Cerebellar cortex (tissue), 1 donor: ENCODE results near the gene AP3B1.

Experiments
- DNase-seq: peaks from one replicate; pipeline ENCODE4 v3.0.0-alpha.2; 2015; ENCODE audit warnings: low spot score

The AP3B1 gene, protein sequence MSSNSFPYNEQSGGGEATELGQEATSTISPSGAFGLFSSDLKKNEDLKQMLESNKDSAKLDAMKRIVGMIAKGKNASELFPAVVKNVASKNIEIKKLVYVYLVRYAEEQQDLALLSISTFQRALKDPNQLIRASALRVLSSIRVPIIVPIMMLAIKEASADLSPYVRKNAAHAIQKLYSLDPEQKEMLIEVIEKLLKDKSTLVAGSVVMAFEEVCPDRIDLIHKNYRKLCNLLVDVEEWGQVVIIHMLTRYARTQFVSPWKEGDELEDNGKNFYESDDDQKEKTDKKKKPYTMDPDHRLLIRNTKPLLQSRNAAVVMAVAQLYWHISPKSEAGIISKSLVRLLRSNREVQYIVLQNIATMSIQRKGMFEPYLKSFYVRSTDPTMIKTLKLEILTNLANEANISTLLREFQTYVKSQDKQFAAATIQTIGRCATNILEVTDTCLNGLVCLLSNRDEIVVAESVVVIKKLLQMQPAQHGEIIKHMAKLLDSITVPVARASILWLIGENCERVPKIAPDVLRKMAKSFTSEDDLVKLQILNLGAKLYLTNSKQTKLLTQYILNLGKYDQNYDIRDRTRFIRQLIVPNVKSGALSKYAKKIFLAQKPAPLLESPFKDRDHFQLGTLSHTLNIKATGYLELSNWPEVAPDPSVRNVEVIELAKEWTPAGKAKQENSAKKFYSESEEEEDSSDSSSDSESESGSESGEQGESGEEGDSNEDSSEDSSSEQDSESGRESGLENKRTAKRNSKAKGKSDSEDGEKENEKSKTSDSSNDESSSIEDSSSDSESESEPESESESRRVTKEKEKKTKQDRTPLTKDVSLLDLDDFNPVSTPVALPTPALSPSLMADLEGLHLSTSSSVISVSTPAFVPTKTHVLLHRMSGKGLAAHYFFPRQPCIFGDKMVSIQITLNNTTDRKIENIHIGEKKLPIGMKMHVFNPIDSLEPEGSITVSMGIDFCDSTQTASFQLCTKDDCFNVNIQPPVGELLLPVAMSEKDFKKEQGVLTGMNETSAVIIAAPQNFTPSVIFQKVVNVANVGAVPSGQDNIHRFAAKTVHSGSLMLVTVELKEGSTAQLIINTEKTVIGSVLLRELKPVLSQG

DNA sequence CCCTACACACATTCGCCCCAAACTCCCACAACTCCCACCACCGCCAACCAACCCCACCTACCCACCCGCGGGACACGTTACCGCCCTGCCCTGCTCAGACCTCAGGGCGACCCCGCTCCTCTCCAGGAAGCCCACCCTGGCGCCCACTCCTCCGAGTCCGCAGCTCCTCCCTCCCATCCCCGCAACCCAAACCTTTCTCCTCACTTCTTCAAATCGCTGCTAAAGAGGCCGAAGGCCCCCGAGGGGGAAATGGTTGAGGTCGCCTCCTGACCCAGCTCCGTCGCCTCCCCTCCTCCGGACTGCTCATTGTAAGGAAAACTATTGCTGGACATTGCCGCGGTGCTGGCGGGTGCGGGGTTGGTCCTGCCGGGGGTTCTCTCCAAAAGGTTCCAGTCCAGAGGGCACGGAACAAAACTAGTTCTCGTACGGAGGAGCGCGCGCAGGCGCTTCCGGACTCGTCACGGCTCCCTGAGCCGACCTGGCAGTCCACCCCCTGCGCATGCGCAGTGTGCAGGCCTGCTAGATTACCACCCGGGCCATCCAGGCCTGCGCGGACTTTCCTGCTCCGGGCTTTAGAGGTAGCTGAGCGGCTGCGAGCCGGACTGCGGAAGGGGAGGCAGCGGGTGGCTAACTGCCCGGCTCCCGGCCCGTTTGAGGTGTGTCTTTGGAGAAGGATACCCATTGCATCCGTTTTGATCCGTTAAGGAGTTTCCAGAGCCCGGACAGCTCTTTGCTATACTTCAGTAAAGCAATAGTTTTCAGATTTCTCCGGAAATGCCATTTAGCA lies at the start of gene AP3B1:
TSS of gene AP3B1 (minus strand) at position 451 of the 787 bp plus-strand sequence. CDS start at position 332, 119 bp downstream.
- DNase-seq = peak; percentile 98

DNA sequence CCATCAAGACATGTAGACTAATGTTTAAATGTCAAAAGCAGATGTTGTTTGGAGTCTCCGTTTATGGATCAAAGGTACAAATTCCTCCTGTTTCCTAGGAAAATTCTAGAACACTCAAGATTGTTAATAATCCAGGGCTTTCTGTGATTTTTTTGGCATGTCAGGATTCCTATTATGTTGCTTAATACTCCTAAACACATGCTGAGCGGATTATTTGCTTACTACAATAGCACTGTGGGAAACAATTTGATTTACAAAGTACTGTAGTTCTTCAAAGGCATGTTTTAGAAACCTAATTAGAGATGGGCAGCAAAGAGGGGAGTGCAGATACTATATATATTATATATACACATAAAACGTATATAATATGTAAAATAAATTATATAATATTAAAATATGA lies 46.9 kb upstream of the AP3B1 start:
- DNase-seq = no peak

DNA sequence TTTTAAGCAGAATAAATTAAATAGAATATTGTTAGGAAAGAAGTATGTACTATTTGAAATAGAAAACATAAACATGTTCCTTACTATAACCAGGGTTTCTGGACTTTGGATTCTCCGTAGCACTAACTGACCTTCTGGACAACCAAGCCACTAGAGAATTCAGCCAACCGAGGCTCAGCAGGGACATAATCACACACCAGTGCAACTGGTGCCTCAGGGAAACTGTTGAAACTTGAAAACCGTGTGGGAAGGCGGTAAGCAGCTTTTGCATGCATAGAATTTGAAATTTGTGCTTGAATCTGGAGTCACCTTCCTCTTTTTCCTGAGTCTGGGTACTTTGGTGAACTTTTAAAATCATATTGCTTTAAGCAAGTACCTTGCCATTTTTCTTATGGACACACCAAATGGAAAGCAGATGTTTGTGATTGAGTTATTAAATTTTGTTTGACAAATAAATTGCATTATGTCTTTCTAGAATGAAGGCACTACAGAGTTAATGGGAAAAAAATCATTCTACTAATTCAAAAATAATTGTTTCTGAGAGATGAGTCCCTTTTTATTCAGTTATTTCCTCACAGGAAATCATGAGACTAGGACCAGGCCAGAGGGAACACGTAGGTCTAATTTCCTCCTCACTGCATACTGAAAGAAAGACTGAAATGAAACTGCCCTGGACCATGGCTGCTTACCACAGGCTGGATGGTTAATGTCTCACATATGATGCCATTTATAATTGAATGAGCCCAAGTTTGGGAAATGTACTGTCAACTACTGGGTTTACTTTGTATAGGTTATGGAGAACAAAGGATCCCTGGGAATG lies 45.3 kb upstream of the AP3B1 start:
- no peak for DNase-seq

DNA sequence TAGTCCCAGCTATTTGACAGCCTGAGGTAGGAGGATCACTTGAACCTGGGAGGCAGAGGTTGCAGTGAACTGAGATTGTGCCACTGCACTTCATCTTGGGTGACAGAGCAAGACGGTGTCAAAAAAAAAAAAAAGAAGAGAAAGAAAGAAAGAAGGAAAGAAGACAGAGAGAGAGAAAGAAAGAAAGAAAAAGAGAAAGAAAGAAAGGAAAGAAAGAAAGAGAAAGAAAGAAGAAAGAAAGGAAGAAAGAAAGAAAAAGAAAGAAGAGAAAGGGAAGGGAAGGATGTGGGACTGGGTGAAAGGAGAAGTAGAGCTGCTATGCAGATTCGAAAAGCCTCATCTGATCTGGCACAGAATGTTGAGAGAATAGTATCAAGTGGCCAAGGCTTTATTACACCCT lies 42.2 kb upstream of the AP3B1 start:
- no peak for DNase-seq

DNA sequence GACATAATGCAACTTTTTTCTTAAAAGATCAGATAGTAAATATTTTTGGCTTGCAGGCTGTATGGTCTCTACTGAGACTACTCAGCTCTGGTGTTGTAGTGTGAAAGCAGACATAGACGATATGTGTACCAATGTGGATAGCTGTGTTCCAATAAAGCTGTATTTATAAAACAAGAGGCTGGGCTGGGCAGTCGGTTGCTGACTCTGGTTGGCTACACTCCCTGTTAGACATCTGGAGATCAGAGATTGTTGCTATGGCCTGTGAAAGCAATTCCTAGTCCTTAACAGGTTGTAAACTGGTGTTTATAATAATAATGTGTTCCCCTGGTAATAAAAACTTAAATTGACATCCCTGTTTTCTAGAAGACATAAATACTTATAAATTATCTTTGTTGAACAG lies 41.5 kb upstream of the AP3B1 start:
- no peak for DNase-seq

DNA sequence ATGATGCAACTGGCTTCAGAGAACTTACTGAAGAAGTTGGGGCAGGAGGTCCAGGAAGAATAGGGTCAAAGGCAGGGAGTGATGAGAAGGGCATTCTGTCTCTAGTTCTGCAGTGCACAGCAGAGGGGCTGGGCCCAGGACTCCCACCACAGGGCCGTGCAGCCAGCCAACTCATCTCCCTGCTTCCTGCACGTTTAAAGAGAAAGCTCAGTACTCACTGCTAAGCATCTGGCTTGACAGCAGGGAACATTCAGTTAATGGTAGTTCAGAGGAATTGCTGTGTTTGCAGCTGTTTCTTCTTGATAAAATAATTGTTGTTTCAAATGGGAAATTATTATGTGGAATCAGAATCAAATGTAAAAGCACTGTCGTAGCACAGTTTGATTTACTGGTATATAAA lies 40.3 kb upstream of the AP3B1 start:
- no peak for DNase-seq

DNA sequence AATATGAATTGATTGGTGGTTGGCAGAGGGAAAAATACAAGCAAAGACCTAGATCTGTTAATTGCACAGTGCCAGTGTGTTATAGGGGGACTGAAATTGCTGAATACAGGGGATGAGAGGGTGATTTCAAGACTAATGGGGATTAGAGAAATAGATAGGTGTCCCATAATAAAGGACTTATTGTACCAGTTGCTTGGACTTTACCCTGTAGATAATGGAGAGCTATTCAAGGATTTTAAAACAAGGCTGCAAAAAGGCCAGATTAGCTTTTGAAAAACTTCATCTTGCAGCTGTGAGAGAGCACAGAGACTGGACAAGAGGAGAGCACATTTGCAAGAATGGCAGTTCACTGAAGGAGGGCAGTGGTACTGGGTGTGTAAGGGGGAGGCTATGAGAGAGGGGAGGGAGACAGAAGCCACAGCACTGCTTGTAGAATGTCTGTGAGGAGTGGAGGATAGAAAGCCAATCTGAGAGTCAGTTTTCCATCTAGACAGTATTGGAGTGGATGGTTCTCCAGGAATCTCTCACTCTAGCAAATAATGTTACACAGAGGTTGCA lies 37.1 kb upstream of the AP3B1 start:
- DNase-seq = no peak

DNA sequence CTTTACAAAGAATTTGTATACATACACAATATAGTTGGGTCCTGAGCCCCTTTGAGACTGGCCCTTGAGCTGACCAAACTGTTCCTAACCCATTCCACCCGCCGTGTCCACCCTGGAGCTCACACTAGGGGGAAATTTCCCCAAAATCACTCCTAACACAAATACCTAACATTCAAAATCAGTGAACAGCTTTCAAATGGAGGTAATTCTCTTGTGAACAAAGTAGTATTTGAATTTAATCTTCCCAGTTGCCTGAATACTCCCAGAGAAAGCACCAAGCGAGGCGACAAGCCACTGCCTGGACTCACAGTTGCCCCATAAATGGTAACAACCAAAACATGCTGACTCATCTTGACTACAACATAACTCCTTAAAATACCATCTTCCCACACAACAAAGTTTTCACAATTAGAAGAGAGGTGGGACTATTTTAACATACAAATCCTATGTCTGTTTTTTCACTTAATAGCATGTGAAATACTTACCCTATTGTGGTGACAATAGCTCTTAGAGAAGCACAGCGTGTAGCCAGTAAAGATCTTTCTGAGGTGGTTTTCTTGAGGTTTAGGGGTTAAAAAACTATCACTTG lies 34.2 kb upstream of the AP3B1 start:
- no peak for DNase-seq

DNA sequence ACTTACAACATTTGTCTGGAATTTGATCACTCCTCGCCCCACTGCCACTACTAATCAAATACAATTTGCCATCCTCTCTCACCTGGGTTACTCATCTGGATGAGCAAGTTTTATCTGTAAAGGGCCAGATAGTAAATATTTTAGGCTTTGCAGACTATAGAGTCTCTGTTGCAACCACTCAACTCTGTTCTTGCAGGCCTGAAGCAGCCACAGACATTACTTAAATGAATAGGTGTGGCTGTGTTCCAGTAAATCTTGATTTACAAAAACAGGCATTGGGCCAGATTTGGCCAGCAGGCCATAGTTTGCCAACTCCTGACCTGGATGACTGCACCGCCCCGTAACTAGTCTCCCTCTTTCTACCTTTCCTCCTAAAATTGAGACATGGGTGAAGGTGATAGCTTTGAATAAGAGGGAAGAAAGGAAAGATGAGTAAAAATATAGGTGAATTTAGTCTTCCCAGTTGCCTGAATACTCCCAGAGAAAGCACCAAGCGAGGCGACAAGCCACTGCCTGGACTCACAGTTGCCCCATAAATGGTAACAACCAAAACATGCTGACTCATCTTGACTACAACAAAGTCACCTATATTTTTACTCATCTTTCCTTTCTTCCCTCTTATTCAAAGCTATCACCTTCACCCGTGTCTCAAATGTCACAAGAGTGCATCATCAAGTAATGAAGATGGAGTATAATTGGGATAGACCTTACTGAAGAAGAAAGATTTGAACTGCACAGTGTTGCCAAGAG lies 33.4 kb upstream of the AP3B1 start:
- no peak for DNase-seq

DNA sequence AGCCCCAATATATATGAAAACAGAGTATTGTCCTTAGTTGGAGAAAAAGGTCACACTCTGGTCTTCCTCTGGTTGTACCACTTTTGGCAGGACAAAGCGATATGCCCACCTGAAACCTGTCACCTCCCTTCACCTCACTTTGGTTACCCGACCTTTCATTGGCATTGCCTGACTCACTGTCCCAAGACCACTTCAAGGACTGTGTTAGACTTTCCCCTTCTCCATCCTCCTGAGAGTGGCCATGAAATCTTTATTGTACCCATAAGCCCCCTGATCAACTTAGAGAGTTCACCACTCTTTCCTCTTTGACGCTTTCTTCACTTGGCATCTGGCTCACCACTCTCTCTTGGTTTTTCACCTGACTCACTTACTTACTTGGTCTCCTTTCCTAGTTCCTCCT lies 32.4 kb upstream of the AP3B1 start:
- DNase-seq = no peak

DNA sequence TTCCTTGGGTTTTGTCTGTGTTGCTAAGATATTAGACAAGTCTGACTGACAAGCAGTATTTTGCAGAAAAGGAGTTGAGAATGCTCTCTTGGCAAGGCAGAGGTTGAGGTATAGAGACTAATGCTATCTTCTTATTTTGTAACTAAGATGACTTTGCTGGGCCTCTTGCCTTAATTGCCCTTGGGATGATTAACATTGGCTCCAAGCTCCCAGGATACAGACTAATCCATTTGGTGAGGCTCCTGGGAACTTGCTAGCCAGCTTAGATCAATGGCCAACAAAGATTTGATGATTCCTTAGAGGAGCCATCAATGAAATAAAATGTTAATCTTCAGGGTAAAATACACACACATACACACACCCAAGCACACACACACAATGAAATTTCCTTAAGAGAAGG lies 28.7 kb upstream of the AP3B1 start:
- DNase-seq = no peak

DNA sequence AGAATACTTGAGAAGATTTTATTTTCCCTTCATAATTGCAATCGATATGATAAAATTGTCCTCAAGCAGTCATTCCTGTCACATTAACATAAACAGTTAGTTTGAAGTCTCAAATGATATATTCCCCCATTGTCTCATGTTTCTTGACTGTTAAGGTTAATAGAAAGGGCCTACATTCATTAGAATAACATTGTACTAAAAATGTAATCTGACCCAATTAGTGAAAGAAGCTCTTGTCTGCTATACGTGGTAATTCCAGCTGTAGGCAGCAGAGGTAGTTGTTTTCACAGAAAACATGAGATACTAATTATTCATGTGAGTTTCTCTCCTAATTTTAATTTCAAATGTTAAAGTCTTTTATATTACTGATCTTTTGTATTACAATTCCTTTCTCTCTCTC lies 25.9 kb upstream of the AP3B1 start:
- DNase-seq = peak; percentile 23

DNA sequence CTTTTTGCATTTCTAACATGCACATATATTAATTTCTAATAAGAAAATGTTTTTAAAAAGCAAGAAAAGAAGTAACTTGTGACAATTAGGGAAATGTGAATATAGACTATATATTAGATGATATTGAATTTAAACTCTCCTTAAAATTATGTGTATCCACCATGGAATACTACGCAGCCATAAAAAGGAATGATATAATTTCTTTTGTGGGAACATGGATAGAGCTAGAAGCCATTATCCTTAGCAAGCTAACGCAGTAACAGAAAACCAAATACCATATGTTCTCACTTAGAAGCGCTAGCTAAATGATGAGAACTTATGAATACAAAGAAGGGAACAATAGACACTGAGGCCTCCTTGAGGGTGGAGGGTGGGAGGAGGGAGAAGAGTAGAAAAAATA lies 23.8 kb upstream of the AP3B1 start:
- no peak for DNase-seq

DNA sequence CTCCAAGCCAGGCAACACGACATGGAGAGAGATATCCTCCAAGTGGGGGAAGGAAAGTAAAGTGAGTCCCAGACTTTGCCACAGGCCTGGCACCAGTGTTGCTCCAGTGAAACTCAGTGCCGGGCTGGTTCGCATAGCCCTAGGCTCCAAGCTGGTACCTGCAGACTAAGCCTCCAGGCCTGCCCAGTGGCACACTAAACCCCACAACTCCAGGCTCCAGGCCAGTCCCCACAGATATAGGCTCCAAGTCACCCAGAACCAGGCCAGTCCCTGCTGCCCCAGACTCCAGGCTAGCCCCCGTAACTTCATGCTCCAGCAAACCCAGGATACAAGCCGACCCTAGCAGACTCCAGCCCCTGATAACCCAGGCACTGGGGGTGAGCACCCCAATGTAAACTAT lies 23.0 kb upstream of the AP3B1 start:
- no peak for DNase-seq

DNA sequence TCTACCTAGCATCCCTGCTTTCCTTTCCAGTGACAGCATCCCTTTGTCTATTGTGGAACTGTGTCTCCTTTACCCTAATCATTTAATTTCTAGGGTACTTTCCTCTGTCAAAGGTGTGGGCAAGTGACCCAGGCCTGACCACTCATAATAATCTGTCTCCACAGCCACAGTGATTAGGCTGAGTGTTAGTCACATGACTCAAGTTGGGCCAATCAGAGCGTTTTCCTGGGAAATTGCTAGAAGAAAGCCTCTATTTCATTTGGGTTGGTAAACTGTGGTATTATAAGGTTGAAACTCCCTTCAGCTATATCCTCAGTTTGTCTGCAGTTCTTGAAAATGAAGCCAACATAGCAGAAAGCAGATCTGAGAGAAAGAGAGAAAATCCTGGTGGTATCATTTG lies 14.2 kb upstream of the AP3B1 start:
- DNase-seq = no peak

DNA sequence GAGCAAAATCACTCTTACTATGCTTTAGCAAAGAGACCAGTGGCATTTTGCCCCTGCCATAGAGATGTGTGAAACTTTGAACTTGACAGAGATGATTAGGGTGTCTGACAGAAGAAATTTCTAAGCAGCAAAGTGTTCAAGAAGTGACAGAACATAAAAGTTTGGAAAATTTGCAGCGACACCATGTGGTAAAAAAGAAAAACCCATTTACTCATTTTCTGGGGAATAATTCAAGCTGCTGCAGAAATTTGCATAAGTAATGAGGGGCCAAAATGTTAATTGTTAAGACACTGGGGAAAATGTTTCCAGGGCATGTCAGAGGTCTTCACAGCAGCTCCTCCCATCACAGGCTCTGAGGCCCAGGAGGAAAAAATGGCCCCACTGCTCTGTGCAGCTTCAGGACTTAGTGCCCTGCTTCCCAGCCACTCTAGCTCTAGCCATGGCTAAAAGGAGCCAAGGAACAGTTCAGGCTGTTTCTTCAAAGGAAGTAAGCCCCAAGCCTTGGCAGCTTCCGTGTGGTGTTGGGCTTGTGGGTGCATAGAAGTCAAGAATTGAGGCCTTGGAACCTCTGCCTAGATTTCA lies 6.1 kb upstream of the AP3B1 start:
- DNase-seq = no peak

DNA sequence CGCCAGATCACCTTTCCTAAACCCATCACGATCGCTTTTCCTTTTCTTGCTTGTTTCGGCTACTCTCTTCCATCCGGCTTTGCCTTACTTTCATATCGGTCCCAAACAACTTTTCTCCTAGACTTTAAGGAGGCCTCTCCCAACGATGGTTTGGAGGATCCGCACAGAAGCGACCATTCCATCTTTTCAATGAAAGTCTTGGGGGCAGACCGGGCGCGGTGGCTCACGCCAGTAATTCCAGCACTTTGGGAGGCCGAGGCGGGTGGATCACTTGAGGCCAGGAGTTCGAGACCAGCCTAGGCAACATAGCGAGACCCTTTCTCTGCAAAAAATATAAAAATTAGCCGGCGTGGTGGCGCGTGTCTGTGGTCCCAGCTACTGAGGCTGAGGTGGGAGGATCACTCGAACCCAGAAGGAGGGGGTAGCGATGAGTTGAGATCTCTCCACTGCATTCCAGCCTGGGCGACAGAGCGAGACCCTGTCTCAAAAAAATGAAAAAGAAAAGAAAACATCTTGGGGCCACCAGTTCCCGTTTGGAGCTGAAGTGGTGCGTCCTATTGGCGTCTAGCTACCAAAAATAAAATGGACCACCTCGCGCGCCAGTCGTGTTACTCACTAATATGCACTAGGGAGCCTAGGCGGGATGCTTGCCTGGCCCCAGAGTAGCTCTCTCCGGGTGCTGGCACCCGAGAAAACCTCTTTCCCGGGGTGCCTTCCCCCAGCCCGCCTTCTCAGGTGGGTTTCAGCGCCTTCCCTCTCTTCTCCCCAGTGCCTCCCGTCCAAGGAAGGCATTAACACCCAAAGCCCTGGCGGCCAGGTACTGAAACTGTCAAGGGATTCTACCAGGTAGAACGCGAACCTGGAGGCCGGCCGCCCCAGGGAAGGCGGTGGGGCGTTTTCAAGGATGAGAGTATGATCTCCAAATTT lies 800 bp upstream of the AP3B1 start:
- peak; percentile 26 for DNase-seq

DNA sequence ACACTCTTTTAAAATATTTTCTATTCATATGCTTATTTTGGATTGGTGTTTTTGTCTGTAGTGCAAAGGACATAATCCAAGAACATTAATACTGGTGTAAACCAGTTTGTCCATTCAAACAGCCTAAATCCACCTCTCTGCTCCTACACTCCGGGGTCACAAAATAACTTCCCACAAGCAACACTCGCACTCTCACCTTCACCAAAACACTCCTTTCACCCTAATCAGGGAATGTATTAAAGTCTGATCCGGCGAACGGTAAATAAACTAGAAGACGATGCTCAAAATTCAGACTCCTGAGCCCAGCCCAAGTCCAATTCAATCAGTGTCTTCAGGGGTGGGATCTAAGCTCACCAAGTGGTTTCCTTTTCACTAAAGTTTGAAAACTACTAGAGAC lies 649 bp downstream of the AP3B1 start:
- DNase-seq = peak; percentile 31
